ENCODE results near the gene TBC1D7.

Gene TBC1D7

GRCh38 chr6:13318821-13319220, 9.5 kb downstream of the TBC1D7 start:
- peak; percentile 61 for DNase-seq (ENCODE audit: low read depth)

- DNase-seq (ENCODE audit: low read depth), result no peak
Measured at GRCh38 chr6:13315896-13316295, 12.4 kb downstream of the TBC1D7 start.

- DNase-seq (ENCODE audit: low read depth), result no peak
Measured at GRCh38 chr6:13314806-13315205, 13.5 kb downstream of the TBC1D7 start.

DNA sequence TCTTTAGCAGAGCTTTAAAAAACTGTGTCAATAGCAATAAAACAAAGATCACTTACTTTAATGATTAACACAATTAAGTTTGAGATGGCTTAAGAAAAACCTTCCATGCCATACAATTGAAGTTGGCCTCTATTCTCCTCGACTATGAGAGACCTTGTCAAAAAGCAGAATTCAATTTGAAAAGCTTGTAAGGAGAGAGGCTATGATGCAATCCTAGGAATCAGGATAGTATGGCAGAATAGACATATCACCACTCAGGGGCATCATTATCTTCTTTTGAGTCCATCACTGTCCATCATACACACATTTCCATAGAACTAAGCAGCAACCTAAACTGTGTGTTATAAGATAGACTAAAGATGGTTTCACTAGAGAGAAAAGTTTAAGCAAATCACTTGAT, 17.2 kb downstream of the TBC1D7 start:
- DNase-seq (ENCODE audit: low read depth), result no peak

GRCh38 chr6:13308332-13308731, 20.0 kb downstream of the TBC1D7 start:
- no peak for DNase-seq (ENCODE audit: low read depth)

DNA sequence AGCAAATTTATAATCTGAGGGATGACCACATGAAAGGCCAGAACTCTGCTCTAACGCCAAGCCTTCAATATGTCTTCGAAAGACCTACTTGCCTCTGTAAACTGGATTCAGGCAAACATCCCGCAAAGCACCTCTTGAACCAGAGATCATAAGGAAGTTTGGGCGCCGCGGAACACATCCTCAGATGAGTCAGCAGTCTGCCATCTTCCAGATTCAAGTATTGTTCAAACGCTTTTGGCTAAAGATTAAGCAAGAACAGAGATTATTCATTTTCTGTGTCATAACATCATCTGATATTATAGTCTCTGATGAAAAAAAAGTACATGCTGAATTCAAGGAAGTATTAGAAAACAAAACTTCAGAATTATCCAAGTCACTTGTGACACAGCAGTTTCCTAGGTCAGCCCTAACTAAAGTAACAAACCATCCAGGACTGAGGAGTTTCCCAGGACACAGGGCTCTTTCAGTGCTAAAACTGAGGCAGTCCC, 20.8 kb downstream of the TBC1D7 start:
- DNase-seq (ENCODE audit: low read depth), result peak; percentile 82

DNA sequence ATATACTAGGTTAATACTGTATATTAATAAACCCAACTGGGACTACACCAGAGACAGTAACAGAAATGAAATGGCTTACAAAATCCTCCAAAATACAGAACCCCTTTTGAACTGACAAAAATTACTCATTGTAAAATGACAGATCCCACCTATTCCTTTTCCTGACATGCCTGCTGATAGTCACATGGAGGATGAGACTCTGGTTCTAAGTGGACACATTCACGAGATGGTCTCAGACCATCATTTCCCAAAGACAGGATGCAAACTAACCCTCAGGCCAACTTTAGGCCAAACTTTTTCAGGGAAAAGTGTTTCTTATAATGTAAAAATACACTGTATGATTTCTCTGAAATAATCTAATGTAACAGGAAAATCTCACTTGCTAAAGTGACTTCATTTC, 22.5 kb downstream of the TBC1D7 start:
- no peak for DNase-seq (ENCODE audit: low read depth)

- DNase-seq (ENCODE audit: low read depth), result no peak
Measured at GRCh38 chr6:13305288-13305687, 23.0 kb downstream of the TBC1D7 start.

DNA sequence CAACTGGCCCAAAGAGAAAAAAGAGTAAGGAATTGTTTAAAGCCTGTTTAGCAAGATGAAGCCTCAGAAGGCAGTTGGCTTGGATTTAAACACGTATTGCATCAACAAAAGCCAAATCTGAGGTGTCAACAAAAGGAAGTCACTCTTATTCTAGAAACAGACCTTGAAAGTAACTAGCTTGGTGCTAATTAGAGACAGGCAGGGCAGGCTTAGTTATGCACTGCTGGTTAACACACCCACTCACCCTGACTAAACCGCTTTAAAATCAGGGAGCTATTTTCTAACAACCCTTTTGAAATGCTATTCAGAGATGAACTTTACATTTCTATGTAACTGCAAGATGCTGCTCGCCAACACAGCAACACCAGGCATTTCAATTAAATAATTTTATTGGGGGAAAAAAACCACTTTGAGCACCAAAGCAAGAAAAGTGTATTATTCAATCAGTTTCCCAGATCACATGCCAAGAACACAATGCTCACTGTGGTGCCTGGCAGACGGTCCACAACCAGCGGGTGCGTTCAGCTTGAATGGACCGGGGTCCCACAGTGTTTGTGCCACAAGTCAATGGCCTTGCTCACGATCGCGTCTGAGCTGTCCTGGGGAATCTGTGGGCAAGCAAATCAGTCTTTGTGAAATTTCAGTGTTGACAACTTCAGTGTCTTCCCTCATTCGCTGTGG, 23.6 kb downstream of the TBC1D7 start:
- DNase-seq (ENCODE audit: low read depth), result peak; percentile 38

DNA sequence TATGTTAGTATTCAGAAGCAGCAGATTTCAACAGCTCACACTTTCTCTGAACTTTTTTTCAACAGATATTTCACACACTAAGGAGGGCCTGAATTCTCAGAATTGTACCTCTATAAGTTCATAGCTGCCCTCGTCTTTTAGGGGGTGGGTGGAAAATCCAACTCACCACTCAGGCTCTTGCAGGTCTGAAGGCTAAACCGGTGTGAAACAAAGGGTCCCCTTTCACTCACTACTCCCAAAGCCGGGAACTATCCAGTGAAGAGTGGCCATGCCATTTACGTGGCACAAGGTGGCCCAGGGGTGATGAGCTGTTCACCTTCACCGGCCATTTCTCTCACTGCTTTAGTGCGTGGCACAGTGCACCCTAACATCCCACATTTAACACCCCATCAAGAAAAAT, 24.2 kb downstream of the TBC1D7 start:
- no peak for DNase-seq (ENCODE audit: low read depth)

DNA sequence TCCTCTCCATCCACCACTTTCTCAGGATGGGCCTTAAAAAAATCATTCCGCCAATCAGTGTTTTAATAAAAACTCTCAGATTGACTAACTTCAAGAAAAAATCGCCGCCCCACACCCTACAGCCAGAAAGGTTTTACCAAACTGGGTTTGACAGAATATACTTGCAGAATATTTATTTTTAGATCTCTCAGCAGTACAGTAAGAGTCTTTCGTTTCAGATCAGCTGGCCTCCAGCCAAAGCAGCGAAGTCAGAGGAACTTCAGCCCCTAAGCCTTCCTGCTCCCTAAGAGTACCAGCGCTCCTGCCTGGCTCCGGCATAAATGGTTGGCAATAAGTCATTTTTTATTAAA, 24.7 kb downstream of the TBC1D7 start:
- DNase-seq (ENCODE audit: low read depth), result peak; percentile 71

GRCh38 chr6:13302751-13303667, 25.3 kb downstream of the TBC1D7 start:
- peak; percentile 100 for DNase-seq (ENCODE audit: low read depth)

DNA sequence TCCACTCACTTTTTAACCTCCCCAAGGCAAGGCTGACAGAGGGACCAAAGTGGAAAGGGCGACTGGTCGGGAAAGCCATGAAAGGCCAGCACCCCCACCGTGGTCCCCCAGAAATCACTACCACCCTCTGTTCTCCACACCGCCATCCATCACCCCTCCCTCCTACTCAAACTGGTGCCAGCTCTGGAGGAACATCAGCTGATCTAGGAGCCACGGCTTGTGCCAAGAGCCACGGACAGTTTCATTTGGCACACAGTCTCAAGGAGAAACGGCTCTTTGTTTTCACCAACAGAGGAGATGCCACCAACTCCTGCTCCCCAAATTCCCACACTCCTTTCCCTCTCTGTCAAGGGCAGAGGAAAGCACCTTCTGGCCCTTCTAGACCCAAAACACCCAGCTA, 26.0 kb downstream of the TBC1D7 start:
- peak; percentile 14 for DNase-seq (ENCODE audit: low read depth)

DNA sequence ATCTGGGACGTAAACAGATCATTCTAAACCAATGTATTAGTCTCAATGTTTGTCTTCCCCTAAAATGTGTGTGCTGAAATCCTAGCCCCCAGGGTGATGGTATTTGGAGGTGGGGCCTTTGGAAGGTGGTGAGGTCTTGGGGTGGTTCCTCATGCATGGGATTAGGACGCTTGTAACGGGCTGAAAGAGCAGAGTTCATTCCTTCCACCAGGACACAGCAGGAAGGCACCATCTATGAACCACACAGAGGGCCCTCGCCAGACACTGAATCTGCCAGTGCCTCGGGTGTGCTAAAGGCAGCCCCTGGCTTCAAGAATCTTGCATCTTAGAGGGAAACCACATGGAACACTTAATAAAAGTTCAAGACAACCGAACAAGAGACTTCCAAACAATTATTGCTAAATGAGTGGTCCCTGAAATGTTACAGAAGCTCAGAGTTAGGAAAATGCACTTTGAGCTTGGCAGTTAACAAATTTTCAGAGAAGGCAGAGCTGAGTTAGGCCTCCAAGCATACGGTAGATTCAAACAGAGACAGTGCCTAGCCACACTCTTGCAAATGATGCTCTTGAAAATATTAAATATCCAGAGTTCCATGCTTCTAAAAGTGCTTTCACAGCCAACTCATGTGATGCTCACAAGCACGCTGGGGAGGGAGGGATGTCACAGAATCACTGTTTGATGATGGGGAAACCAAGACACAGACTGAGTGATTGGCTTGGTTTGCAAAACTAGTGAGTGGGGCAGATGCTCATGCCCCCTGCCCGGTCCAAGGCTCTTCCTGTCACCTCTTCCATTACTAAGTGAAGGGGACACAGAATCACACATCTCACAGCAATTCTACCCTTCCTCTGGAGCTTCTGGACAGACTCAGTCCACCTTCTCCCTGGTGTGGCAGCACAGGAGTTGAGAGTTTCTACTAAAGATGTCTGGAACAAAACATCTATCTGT, 27.4 kb downstream of the TBC1D7 start:
- no peak for DNase-seq (ENCODE audit: low read depth)

GRCh38 chr6:13299918-13300317, 28.4 kb downstream of the TBC1D7 start:
- DNase-seq (ENCODE audit: low read depth), result no peak

DNA sequence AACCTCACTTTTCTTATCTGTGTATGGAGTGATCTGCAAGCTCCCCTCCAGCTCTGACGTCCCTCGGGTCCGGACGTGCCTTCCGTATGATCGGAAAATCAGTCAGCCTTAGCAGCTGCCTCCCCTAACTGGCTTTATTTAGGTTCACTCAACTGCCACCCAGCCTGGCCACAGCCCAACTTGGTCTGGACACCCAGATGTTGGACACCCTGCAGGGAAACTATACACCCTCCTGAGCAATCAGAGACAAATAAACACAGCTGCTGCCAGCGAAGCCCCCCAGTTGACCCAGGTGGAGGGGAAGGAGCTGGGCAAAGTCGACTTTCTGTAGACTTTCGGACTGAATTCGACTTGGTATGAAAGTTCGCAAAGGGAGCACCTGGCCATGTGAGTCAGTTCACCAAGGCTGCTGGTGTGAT, 28.9 kb downstream of the TBC1D7 start:
- DNase-seq (ENCODE audit: low read depth), result no peak

DNA sequence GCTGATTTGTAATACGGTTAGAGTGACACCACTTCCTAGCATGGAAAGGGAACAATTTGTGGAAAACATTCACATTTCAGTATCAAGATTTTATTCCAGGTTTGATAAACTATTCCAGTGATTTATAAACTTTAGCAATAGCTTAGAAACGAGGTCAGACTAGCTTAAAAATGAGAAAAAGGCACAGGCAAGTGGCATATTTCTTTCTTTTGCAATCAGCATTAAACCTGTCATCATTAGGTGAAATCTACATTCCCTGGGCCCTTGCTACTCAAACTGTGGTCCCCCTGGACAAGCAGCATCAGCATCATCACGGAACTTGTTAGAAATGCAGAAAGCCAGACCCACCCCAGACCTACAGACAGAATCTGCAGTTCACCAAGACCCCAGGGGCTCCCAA, 29.9 kb downstream of the TBC1D7 start:
- no peak for DNase-seq (ENCODE audit: low read depth)

DNA sequence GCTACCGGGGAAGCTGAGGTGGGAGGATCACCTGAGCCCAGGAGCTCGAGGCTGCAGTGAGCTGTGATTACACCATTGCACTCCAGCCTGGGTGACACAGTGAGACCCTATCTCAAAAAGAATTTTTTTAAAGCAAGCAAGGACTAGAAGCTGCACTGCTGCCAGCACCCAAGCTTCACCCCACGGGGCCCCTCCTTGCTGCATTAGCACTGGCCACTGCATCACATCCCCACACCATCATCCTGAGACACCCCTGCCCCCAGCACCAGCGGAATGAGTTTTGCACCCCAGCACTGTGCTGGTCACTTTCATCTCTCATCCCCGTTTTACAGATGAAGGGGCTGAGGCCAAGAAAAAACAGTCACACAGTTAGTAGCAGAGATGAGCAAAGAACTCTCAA, 30.9 kb downstream of the TBC1D7 start:
- no peak for DNase-seq (ENCODE audit: low read depth)

GRCh38 chr6:13296536-13296997, 31.8 kb downstream of the TBC1D7 start:
- no peak for DNase-seq (ENCODE audit: low read depth)

DNA sequence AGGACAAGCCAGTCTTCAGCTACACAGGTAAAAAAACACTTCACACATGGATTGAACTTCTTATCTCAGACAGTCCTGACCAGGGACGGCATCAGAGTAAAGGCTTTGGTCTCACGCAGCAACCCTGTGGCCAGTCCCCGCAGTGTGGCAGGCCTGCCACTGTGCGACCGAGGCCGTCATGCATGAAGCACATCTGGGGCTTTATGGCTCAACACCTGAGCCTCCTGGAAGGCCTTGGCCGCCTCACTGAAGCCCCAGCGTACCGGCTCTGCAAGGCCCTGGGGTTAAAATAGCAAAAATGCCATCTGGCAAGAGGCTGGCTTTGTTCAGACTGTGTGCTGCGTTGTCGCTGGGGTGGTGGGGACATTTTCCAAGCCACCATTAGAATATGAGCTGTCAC, 32.8 kb downstream of the TBC1D7 start:
- DNase-seq (ENCODE audit: low read depth), result no peak

DNA sequence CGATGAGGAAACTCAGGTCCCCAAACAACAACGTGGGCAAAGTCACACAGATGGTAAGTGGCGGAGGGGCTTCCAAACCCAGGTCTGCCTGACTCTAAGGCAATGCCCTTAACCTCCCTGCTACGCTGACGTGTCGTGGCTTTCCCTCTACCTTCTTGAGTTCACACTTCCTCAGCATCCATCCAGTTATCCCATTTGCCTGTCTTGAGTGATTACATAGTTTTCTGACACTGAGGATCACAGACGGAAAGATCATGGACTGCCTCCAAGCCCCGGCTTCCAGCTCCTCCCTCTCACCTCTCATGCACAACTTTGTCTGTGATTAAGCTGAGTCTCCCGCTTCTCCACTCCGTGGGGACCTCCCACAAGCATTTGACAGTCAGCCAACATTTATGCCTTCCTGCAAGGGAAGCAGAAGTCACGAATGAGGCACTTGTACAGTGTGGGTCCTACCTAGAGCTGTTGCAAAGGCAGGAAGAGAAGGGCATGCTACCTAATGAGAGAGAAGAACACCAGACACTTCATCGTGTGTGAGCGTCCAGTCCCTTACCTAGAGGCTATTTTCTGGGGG, 33.8 kb downstream of the TBC1D7 start:
- no peak for DNase-seq (ENCODE audit: low read depth)

DNA sequence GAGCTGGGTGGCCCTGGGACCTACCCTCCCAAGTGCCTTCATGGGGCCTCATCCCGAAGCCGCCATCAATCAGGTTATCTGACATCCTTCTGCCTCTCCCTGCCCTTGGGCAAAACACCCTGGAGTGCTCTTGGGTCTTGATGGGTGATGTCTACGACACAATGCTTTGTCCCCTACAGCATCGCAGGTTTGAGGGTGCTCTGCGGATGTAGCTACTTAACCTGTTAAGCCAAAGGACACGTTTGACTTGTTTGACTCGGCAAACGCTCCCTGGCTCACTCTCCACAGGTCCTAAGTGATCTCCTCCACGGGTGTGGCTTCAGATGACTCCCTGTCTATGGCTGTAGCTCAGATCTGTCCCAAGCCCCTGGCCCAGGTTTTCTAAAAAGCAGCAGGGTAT, 35.6 kb downstream of the TBC1D7 start:
- no peak for DNase-seq (ENCODE audit: low read depth)
